C4-2B (cell line): ENCODE measurements around the gene XKR3.

Source experiments
- H3K27ac ChIP-seq: fragments of 450-650 bp; 2 replicates; pipeline ENCODE4 v1.5.1; 2017
- CTCF ChIP-seq: fragments of 450-650 bp; conservative IDR thresholded peaks from 2 replicates; pipeline ENCODE4 v1.5.1; 2017; ENCODE audit warnings: mild to moderate bottlenecking
- ZFX ChIP-seq: fragments of 450-650 bp; IDR thresholded peaks from 2 replicates; pipeline ENCODE4 v1.6.1; 2017

Gene XKR3

DNA sequence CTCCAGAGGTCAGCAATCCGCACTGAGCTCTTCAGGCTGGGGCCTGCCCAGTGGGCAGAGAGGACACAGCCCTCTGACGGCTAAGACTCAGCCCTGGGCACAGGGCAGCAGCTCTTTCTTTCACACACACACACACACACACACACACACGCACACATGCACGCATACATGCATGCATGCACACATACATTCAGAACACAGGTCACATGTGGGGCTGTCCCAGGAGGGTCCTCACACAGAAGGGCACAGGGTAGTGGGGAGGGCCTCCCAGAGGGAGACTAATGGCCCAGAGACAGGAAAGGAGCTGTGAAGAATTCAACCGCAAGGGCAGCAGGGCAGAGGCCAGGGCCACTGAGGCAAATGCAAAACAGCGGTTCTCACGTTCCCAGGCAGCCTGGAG lies 20.3 kb upstream of the XKR3 start:
- TF ChIP-seq CTCF (no peak), ZFX (no peak)
- H3K27ac ChIP-seq = no peak overlapping the region

- TF ChIP-seq ZFX (no peak), CTCF (no peak)
- no peak overlapping the region for H3K27ac ChIP-seq
Observed at GRCh38 chr22:16844529-16844928, 19.3 kb upstream of the XKR3 start.

DNA sequence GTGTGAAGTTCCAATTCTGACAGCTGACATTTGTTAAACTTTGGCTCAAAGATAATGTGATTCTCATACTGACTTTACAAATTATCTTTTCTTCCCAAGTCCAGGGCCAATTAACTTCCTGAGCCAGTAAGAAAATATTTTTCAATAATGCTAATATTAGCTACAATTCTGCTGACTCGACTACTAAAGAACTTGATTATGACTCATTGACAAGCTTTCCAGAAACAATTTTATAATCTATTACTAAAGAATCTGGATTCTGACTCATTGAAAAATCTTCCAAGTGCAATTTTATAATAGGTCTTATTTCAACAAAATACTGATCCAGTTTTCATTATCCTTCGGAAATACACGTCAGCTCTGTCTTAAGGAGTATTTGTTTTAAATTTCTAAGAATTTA lies 12.9 kb upstream of the XKR3 start:
- H3K27ac ChIP-seq = no peak overlapping the region
- TF ChIP-seq ZFX (no peak), CTCF (no peak)

DNA sequence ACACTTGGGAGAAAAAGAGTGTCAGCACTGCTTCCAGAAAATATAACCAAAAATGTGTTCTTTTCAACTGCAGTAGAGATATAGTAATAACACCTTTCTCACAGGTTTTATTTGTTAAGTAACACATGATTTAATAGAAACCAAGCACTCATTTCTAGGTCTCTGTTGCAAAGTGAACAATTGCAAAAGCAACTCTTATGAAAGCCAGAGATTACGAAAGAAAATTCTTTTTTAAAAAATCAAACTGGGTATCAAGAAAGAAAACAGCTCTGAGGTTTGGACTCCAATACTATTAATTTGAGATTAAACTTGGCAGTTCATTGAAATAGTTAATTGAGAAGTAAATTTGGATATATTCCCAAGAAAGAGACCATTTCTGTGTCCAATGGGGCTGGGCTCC lies 9.8 kb upstream of the XKR3 start:
- H3K27ac ChIP-seq = no peak overlapping the region
- TF ChIP-seq CTCF (no peak), ZFX (no peak)

GRCh38 chr22:16831257-16831656 lies 6.0 kb upstream of the XKR3 start:
- H3K27ac ChIP-seq = no peak overlapping the region
- TF ChIP-seq ZFX (no peak), CTCF (no peak)

GRCh38 chr22:16829985-16830384 lies 4.8 kb upstream of the XKR3 start:
- TF ChIP-seq CTCF (no peak), ZFX (no peak)
- H3K27ac ChIP-seq = no peak overlapping the region

GRCh38 chr22:16828876-16829275 lies 3.7 kb upstream of the XKR3 start:
- TF ChIP-seq CTCF (no peak), ZFX (no peak)
- H3K27ac ChIP-seq = no peak overlapping the region

DNA sequence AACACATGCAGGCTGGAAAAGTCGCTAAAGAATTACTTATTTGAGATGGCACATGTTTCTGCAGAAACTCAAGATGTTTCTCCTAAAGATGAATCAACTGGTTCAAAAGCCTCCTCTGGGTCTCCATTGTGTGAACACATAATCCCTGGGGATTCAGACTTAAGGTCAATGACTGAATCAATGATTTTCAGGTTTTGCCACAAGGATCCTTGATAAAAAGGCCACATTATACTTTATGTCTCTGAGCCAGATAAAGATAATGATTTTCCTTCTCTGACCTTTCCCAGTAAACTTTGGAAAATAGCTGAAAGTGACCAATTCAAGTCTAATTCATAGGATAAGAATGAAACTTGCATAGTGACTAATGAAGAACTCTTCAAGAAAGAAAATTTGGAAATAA lies 2.3 kb upstream of the XKR3 start:
- TF ChIP-seq ZFX (no peak), CTCF (no peak)

More for the DNA sequence above, 2.3 kb upstream of the XKR3 start:
- H3K27ac ChIP-seq = no peak overlapping the region
